ENCODE data around the gene GLUD2. TPM values are rescaled to one million over a fixed set of nuclear protein-coding genes. Genes with fewer than 3 reads are reported as not detected.
"Not testable (repeated sequence)": the region's sequence is repeated elsewhere in the genome, so short reads cannot be mapped to it uniquely, and the experiment has no call there.

The GLUD2 gene
- total RNA-seq, 2 experiments from 2014 or later: 0.41 TPM; not detected in 1

GRCh38 chrX:121064579-121064978 is 17.2 kb downstream of the GLUD2 start:
- Histone ChIP-seq H3K79me2 (ENCODE audit: insufficient read depth, low read depth, low read length) (no peaks in the 10 kb centered on the region), H3K4me3 (ENCODE audit: low read depth, low read length, poor library complexity, severe bottlenecking) (no peak overlapping the region), H3K4me1 (ENCODE audit: insufficient read depth, low read length, poor library complexity, severe bottlenecking) (no peaks in the 10 kb centered on the region), H3K4me2 (ENCODE audit: low read length) (no peak overlapping the region), H3K9me3 (ENCODE audit: low read length) (no peaks in the 10 kb centered on the region), H2AFZ (ENCODE audit: low read length) (no peak overlapping the region), H3K27ac (ENCODE audit: low read depth, low read length, poor library complexity, severe bottlenecking) (no peak overlapping the region), H3K9me2 (ENCODE audit: insufficient read depth, low read length) (no peaks in the 10 kb centered on the region), H4K20me1 (ENCODE audit: insufficient read depth, low read length) (no peaks in the 10 kb centered on the region), H3K36me3 (ENCODE audit: insufficient read depth, low read length) (no peaks in the 10 kb centered on the region)
- CTCF ChIA-PET (ENCODE audit: unreplicated experiment): no interaction called here
- BruUV-seq (replicated peaks): no TSS peak
- intact Hi-C loops (cut with micrococcal nuclease; ENCODE audit: unreplicated experiment): no loop called here
- DNase-seq (ENCODE audit: low spot score): no peak
- no peak for TF ChIP-seq EZH2phosphoT487 (IDR thresholded peaks at IDR 0.05; ENCODE audit: borderline replicate concordance, low read depth, low read length)
- TF ChIP-seq, protein P1, sequence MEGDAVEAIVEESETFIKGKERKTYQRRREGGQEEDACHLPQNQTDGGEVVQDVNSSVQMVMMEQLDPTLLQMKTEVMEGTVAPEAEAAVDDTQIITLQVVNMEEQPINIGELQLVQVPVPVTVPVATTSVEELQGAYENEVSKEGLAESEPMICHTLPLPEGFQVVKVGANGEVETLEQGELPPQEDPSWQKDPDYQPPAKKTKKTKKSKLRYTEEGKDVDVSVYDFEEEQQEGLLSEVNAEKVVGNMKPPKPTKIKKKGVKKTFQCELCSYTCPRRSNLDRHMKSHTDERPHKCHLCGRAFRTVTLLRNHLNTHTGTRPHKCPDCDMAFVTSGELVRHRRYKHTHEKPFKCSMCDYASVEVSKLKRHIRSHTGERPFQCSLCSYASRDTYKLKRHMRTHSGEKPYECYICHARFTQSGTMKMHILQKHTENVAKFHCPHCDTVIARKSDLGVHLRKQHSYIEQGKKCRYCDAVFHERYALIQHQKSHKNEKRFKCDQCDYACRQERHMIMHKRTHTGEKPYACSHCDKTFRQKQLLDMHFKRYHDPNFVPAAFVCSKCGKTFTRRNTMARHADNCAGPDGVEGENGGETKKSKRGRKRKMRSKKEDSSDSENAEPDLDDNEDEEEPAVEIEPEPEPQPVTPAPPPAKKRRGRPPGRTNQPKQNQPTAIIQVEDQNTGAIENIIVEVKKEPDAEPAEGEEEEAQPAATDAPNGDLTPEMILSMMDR (conservative IDR thresholded peaks at IDR 0.05; ENCODE audit: low read length): no peak
- POLR2A ChIA-PET: no interaction called here

DNA sequence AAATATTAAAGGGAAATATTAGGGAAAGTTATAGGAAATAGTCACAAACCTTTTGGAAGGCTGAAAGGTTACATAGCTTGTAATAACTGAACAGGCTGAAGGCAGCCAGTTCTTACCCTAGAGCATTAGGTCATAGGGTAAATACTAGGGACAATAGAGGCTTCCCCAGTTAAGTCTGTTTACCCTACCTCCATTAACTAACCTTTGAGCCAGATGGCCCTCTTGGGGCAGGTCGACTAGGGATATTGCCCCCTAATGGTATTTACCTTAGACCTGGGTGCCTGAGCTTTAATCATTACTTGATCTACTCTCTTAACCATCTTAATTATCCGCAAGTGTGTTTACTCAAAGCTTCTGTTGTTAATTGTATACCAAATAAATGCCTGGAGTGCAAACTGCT is 36.8 kb downstream of the GLUD2 start:
- POLR2A ChIA-PET; intact Hi-C loops (cut with micrococcal nuclease; ENCODE audit: unreplicated experiment); BruUV-seq (replicated peaks): not testable (repeated sequence)

GRCh38 chrX:121084903-121085611 is 37.6 kb downstream of the GLUD2 start:
- no TSS peak for BruUV-seq (replicated peaks)

More for the DNA sequence above, 36.8 kb downstream of the GLUD2 start:
- H3K4me2 ChIP-seq (ENCODE audit: low read length); H3K4me1 ChIP-seq (ENCODE audit: insufficient read depth, low read length, poor library complexity, severe bottlenecking); DNase-seq (ENCODE audit: low spot score); H3K9me2 ChIP-seq (ENCODE audit: insufficient read depth, low read length); H3K36me3 ChIP-seq (ENCODE audit: insufficient read depth, low read length); H4K20me1 ChIP-seq (ENCODE audit: insufficient read depth, low read length); H3K9me3 ChIP-seq (ENCODE audit: low read length); H2AFZ ChIP-seq (ENCODE audit: low read length); H3K27ac ChIP-seq (ENCODE audit: low read depth, low read length, poor library complexity, severe bottlenecking); H3K4me3 ChIP-seq (ENCODE audit: low read depth, low read length, poor library complexity, severe bottlenecking); H3K79me2 ChIP-seq (ENCODE audit: insufficient read depth, low read depth, low read length); CTCF ChIA-PET (ENCODE audit: unreplicated experiment): not testable (repeated sequence)

More at GRCh38 chrX:121084903-121085611, 37.6 kb downstream of the GLUD2 start:
- ChIA-PET POLR2A (interaction anchor here (0.6 kb wide), 1 partner anchor 1376 kb away, joined by 5 read pairs; no protein-coding TSS in a partner anchor), CTCF (ENCODE audit: unreplicated experiment) (no interaction called here)
- no peaks in the 10 kb centered on the region for H3K9me2 ChIP-seq (ENCODE audit: insufficient read depth, low read length)
- H3K36me3 ChIP-seq (ENCODE audit: insufficient read depth, low read length): no peaks in the 10 kb centered on the region
- intact Hi-C loops (cut with micrococcal nuclease; ENCODE audit: unreplicated experiment): no loop called here
- no peak overlapping the region for H3K4me2 ChIP-seq (ENCODE audit: low read length)
- no peak for TF ChIP-seq EZH2phosphoT487 (IDR thresholded peaks at IDR 0.05; ENCODE audit: borderline replicate concordance, low read depth, low read length)
- TF ChIP-seq, protein P1 (conservative IDR thresholded peaks at IDR 0.05; ENCODE audit: low read length): no peak
- no peaks in the 10 kb centered on the region for H3K79me2 ChIP-seq (ENCODE audit: insufficient read depth, low read depth, low read length)
- H4K20me1 ChIP-seq (ENCODE audit: insufficient read depth, low read length): no peaks in the 10 kb centered on the region
- H3K4me3 ChIP-seq (ENCODE audit: low read depth, low read length, poor library complexity, severe bottlenecking): no peak overlapping the region
- no peak for DNase-seq (ENCODE audit: low spot score)
- H3K27ac ChIP-seq (ENCODE audit: low read depth, low read length, poor library complexity, severe bottlenecking): no peak overlapping the region
- H3K9me3 ChIP-seq (ENCODE audit: low read length): no peaks in the 10 kb centered on the region
- no peak overlapping the region for H2AFZ ChIP-seq (ENCODE audit: low read length)
- no peaks in the 10 kb centered on the region for H3K4me1 ChIP-seq (ENCODE audit: insufficient read depth, low read length, poor library complexity, severe bottlenecking)
